Endothelial cell of umbilical vein (primary cell): ENCODE measurements around the gene SEC14L1. TPM values are rescaled to one million over a fixed set of nuclear protein-coding genes. Genes with fewer than 3 reads are reported as not detected.

Experiments used
- polyA plus RNA-seq, 4 experiments: library from polyadenylated mRNA; depleted of rRNA in 3 of 4; stranded (reverse) in 3 of 4; unstranded in 1 of 4; fragments of >200 nt; gene quantifications; 2 replicates each; pipeline versions ENCODE4 v1.2.1 to v1.2.3, GENCODE V29; 2011 to 2012; ENCODE audit warnings: missing spikeins in 1 of 4
- small RNA-seq: library from RNA; depleted of rRNA; stranded (forward); fragments of <200 nt; gene quantifications from one replicate; pipeline ENCODE3, GENCODE V24; 2012; ENCODE audit warnings: low replicate concordance, low read depth; ENCODE audit not compliant: insufficient read depth, insufficient read length
- total RNA-seq: library from RNA; stranded (reverse); gene quantifications from 2 replicates; pipeline ENCODE4 v1.2.3, GENCODE V29; 2021

SEC14L1 gene
- total and polyA plus RNA-seq, 2 donors (not counting 3 experiments of a cell fraction or from before 2014, with no cell fraction given): 215 to 631 TPM

Small RNA genes within 50 kb of the gene (small RNA-seq; reads per million reads assigned to genes)
- gene RNU4-47P: not detected
